Activated naive CD8-positive, alpha-beta T cell (primary cell): Measurements from ENCODE around the gene LDLRAD4.

Experiments used
- H3K27ac Mint-ChIP-seq: one replicate; pipeline ENCODE4 v1.8.0; 2021; ENCODE audit warnings: mixed read lengths
- H3K27me3 Mint-ChIP-seq: one replicate; pipeline ENCODE4 v1.8.0; 2021; ENCODE audit warnings: mixed read lengths
- H3K36me3 Mint-ChIP-seq: one replicate; pipeline ENCODE4 v1.8.0; 2021; ENCODE audit warnings: mixed read lengths
- H3K4me1 Mint-ChIP-seq: one replicate; pipeline ENCODE4 v1.8.0; 2021; ENCODE audit warnings: low read depth, mixed read lengths
- H3K4me3 Mint-ChIP-seq: one replicate; pipeline ENCODE4 v1.8.0; 2021; ENCODE audit warnings: mild to moderate bottlenecking, mixed read lengths
- H3K9me3 Mint-ChIP-seq: one replicate; pipeline ENCODE4 v1.8.0; 2021; ENCODE audit warnings: low read depth, mixed read lengths

Gene LDLRAD4

GRCh38 chr18:13434854-13435253 is 216.3 kb downstream of the LDLRAD4 start:
- Mint-ChIP-seq H3K36me3 (peaks cover 2% of the 10 kb centered on the region), H3K27ac (no peak overlapping the region), H3K9me3 (no peaks in the 10 kb centered on the region), H3K27me3 (no peaks in the 10 kb centered on the region), H3K4me1 (peaks cover 49% of the 10 kb centered on the region), H3K4me3 (no peak overlapping the region)

GRCh38 chr18:13435586-13436333 is 217.2 kb downstream of the LDLRAD4 start:
- Mint-ChIP-seq H3K36me3 (peaks cover 4% of the 10 kb centered on the region), H3K4me3 (peak overlapping the region; percentile 1), H3K27me3 (no peaks in the 10 kb centered on the region), H3K9me3 (no peaks in the 10 kb centered on the region), H3K4me1 (peaks cover 51% of the 10 kb centered on the region), H3K27ac (peak overlapping the region; percentile 87)

- Mint-ChIP-seq H3K27ac (peak overlapping the region; percentile 87), H3K4me3 (peak overlapping the region; percentile 42), H3K9me3 (no peaks in the 10 kb centered on the region)
These were observed 218.0 kb downstream of the LDLRAD4 start for GRCh38 chr18:13436576-13436975.

GRCh38 chr18:13437034-13437433 is 218.5 kb downstream of the LDLRAD4 start:
- H3K27ac Mint-ChIP-seq = peak overlapping the region; percentile 87
- no peaks in the 10 kb centered on the region for H3K9me3 Mint-ChIP-seq
- H3K27me3 Mint-ChIP-seq = no peaks in the 10 kb centered on the region
- H3K4me3 Mint-ChIP-seq = peak overlapping the region; percentile 67
- H3K4me1 Mint-ChIP-seq = peaks cover 55% of the 10 kb centered on the region
- peaks cover 4% of the 10 kb centered on the region for H3K36me3 Mint-ChIP-seq

More at GRCh38 chr18:13436576-13436975, 218.0 kb downstream of the LDLRAD4 start:
- peaks cover 4% of the 10 kb centered on the region for H3K36me3 Mint-ChIP-seq
- H3K27me3 Mint-ChIP-seq = no peaks in the 10 kb centered on the region
- H3K4me1 Mint-ChIP-seq = peaks cover 55% of the 10 kb centered on the region

- Mint-ChIP-seq H3K27ac (peak overlapping the region; percentile 87), H3K36me3 (peaks cover 4% of the 10 kb centered on the region), H3K4me3 (peak overlapping the region; percentile 67), H3K27me3 (no peaks in the 10 kb centered on the region), H3K9me3 (no peaks in the 10 kb centered on the region), H3K4me1 (peaks cover 57% of the 10 kb centered on the region)
These were observed 219.4 kb downstream of the LDLRAD4 start for GRCh38 chr18:13437796-13438506.

- Mint-ChIP-seq H3K36me3 (peaks cover 4% of the 10 kb centered on the region), H3K9me3 (no peaks in the 10 kb centered on the region), H3K27me3 (no peaks in the 10 kb centered on the region), H3K27ac (peak overlapping the region; percentile 87), H3K4me1 (peaks cover 63% of the 10 kb centered on the region), H3K4me3 (peak overlapping the region; percentile 67)
These were observed 220.0 kb downstream of the LDLRAD4 start for GRCh38 chr18:13438507-13439056.

GRCh38 chr18:13439461-13439860 is 220.9 kb downstream of the LDLRAD4 start:
- peak overlapping the region; percentile 76 for H3K27ac Mint-ChIP-seq
- H3K4me3 Mint-ChIP-seq = no peak overlapping the region
- no peaks in the 10 kb centered on the region for H3K9me3 Mint-ChIP-seq
- peaks cover 2% of the 10 kb centered on the region for H3K36me3 Mint-ChIP-seq
- no peaks in the 10 kb centered on the region for H3K27me3 Mint-ChIP-seq
- peaks cover 67% of the 10 kb centered on the region for H3K4me1 Mint-ChIP-seq

GRCh38 chr18:13440277-13441248 is 222.0 kb downstream of the LDLRAD4 start:
- no peaks in the 10 kb centered on the region for H3K27me3 Mint-ChIP-seq
- no peak overlapping the region for H3K4me3 Mint-ChIP-seq
- H3K4me1 Mint-ChIP-seq = peaks cover 62% of the 10 kb centered on the region
- H3K9me3 Mint-ChIP-seq = no peaks in the 10 kb centered on the region
- peaks cover 2% of the 10 kb centered on the region for H3K36me3 Mint-ChIP-seq
- peak overlapping the region; percentile 54 for H3K27ac Mint-ChIP-seq

- H3K4me1 Mint-ChIP-seq = peaks cover 50% of the 10 kb centered on the region
- H3K36me3 Mint-ChIP-seq = peaks cover 2% of the 10 kb centered on the region
- no peaks in the 10 kb centered on the region for H3K9me3 Mint-ChIP-seq
- H3K4me3 Mint-ChIP-seq = no peak overlapping the region
- H3K27me3 Mint-ChIP-seq = no peaks in the 10 kb centered on the region
- no peak overlapping the region for H3K27ac Mint-ChIP-seq
These were observed 223.2 kb downstream of the LDLRAD4 start for GRCh38 chr18:13441736-13442135.

- Mint-ChIP-seq H3K27ac (no peak overlapping the region), H3K4me3 (no peak overlapping the region), H3K4me1 (peaks cover 44% of the 10 kb centered on the region), H3K9me3 (no peaks in the 10 kb centered on the region), H3K36me3 (peaks cover 2% of the 10 kb centered on the region), H3K27me3 (no peaks in the 10 kb centered on the region)
These were observed 223.9 kb downstream of the LDLRAD4 start for GRCh38 chr18:13442451-13442850.

- H3K27me3 Mint-ChIP-seq = no peaks in the 10 kb centered on the region
- H3K4me1 Mint-ChIP-seq = peaks cover 43% of the 10 kb centered on the region
- H3K4me3 Mint-ChIP-seq = no peak overlapping the region
- H3K27ac Mint-ChIP-seq = no peak overlapping the region
- H3K9me3 Mint-ChIP-seq = no peaks in the 10 kb centered on the region
- peaks cover 2% of the 10 kb centered on the region for H3K36me3 Mint-ChIP-seq
These were observed 225.0 kb downstream of the LDLRAD4 start for GRCh38 chr18:13443552-13443951.

GRCh38 chr18:13444430-13445240 is 226.1 kb downstream of the LDLRAD4 start:
- H3K27ac Mint-ChIP-seq = peak overlapping the region; percentile 16
- peaks cover 4% of the 10 kb centered on the region for H3K36me3 Mint-ChIP-seq
- H3K4me3 Mint-ChIP-seq = no peak overlapping the region
- H3K27me3 Mint-ChIP-seq = no peaks in the 10 kb centered on the region
- H3K9me3 Mint-ChIP-seq = no peaks in the 10 kb centered on the region
- H3K4me1 Mint-ChIP-seq = peaks cover 34% of the 10 kb centered on the region

- Mint-ChIP-seq H3K4me3 (no peak overlapping the region), H3K27me3 (no peaks in the 10 kb centered on the region), H3K36me3 (peaks cover 2% of the 10 kb centered on the region), H3K27ac (no peak overlapping the region), H3K4me1 (peaks cover 33% of the 10 kb centered on the region), H3K9me3 (no peaks in the 10 kb centered on the region)
These were observed 226.8 kb downstream of the LDLRAD4 start for GRCh38 chr18:13445241-13445897.
